HCT116 (cell line): ENCODE measurements around the gene ADGRA3. TPM values are rescaled to one million over a fixed set of nuclear protein-coding genes. Genes with fewer than 3 reads are reported as not detected.

Experiments
- ATAC-seq: fragments of 200-7000 bp; cut with Tn5 transposase; 2 replicates; pipeline ENCODE4 v1.9.1; 2020; ENCODE audit warnings: mild to moderate bottlenecking, moderate library complexity
- BruUV-seq: library from RNA; stranded (reverse); fragments of 400-500 nt; replicated peaks from 2 replicates; lab custom pipeline; 2021; lab: Mats Ljungman, UMichigan
- CTCF ChIA-PET: fragments of 300-600 bp; sonication (Branson Sonifier 250); formaldehyde crosslinking; loops from one replicate; lab custom pipeline; 2021; ENCODE audit warnings: antibody characterized with exemption; lab: Charles Lee
- POLR2A ChIA-PET: fragments of 300-600, 350-600 bp; sonication (Branson Sonifier 250); formaldehyde crosslinking; loops from one replicate; lab custom pipeline; 2021; ENCODE audit warnings: antibody characterized with exemption; lab: Charles Lee
- RAD21 ChIA-PET, 2 experiments: fragments of 300-600 bp; sonication (Branson Sonifier 250); formaldehyde crosslinking; loops; one replicate each; lab custom pipeline; 2023; ENCODE audit warnings: low total read pairs in 2 of 2; ENCODE audit not compliant: uncharacterized antibody in 2 of 2, unreplicated experiment in 2 of 2, low non-redundant PET in 1 of 2; lab: Charles Lee
- DNase-seq: peaks from one replicate; pipeline ENCODE4 v3.0.0-alpha.2; 2010; ENCODE audit warnings: low read depth, low spot score
- H2AFZ ChIP-seq: fragments of 200-600 bp; shearing (Covaris generic), sonication (generic); 2 replicates; pipeline ENCODE4 v1.6.1; 2017; ENCODE audit warnings: low read depth, mixed run types, mixed read lengths, antibody characterized with exemption, low read length; ENCODE audit not compliant: poor library complexity, severe bottlenecking
- H3K27ac ChIP-seq: 2 replicates; pipeline ENCODE4 v1.5.1; 2012; ENCODE audit warnings: low read depth, low read length
- H3K27me3 ChIP-seq: fragments of 200-600 bp; sonication (generic); 2 replicates; pipeline ENCODE4 v1.6.1; 2016; ENCODE audit warnings: mixed run types, low read length, mixed read lengths; ENCODE audit not compliant: insufficient read depth
- H3K36me3 ChIP-seq, 2 experiments: fragments of 200-500 bp in 1 of 2; fragments of 200-600 bp in 1 of 2; sonication (Bioruptor generic) in 1 of 2; sonication (generic) in 1 of 2; 2 replicates each; pipeline versions ENCODE4 v1.5.1 to v1.6.1; 2014 to 2016; ENCODE audit warnings: low read length in 2 of 2, inconsistent platforms in 1 of 2, mixed read lengths in 1 of 2, mixed run types in 1 of 2; ENCODE audit not compliant: insufficient read depth in 2 of 2, control insufficient read depth in 1 of 2
- H3K4me1 ChIP-seq, 2 experiments: fragments of 200-600 bp in 1 of 2; sonication (generic) in 1 of 2; 2 replicates each; pipeline versions ENCODE4 v1.5.1 to v1.6.1; 2012 to 2017; ENCODE audit warnings: low read length in 2 of 2, inconsistent platforms in 1 of 2, mild to moderate bottlenecking in 1 of 2, mixed read lengths in 1 of 2, mixed run types in 1 of 2, moderate library complexity in 1 of 2; ENCODE audit not compliant: insufficient read depth in 2 of 2, control insufficient read depth in 1 of 2
- H3K4me2 ChIP-seq: fragments of 200-600 bp; sonication (generic); 2 replicates; pipeline ENCODE4 v1.6.1; 2017; ENCODE audit warnings: mixed run types, low read length, mixed read lengths
- H3K4me3 ChIP-seq, 2 experiments: fragments of 200-600 bp in 1 of 2; sonication (generic) in 1 of 2; replicated peaks in 1 of 2; 2 replicates each; pipeline ENCODE4 v1.5.1; 2011 to 2016; ENCODE audit warnings: low read length in 2 of 2, control low read depth in 1 of 2, low read depth in 1 of 2, mild to moderate bottlenecking in 1 of 2, mixed read lengths in 1 of 2, mixed run types in 1 of 2
- H3K79me2 ChIP-seq: fragments of 200-600 bp; sonication (generic); 2 replicates; pipeline ENCODE4 v1.6.1; 2017; ENCODE audit warnings: mild to moderate bottlenecking, mixed run types, low read length, moderate library complexity, mixed read lengths; ENCODE audit not compliant: insufficient read depth
- H3K9ac ChIP-seq: fragments of 200-600 bp; sonication (generic); 2 replicates; pipeline ENCODE4 v1.6.1; 2016; ENCODE audit warnings: low read length, mixed read lengths
- H3K9me2 ChIP-seq: fragments of 200-600 bp; sonication (generic), shearing (Covaris generic); 2 replicates; pipeline ENCODE4 v1.6.1; 2017; ENCODE audit warnings: mixed run types, mild to moderate bottlenecking, moderate library complexity; ENCODE audit not compliant: insufficient read depth
- H3K9me3 ChIP-seq, 2 experiments: fragments of 200-500 bp in 1 of 2; fragments of 200-600 bp in 1 of 2; sonication (Bioruptor generic) in 1 of 2; sonication (generic) in 1 of 2; 2 replicates each; pipeline ENCODE4 v1.6.1; 2014 to 2017; ENCODE audit warnings: low read length in 2 of 2, mixed read lengths in 2 of 2, inconsistent platforms in 1 of 2, low read depth in 1 of 2, mild to moderate bottlenecking in 1 of 2, mixed run types in 1 of 2, moderate library complexity in 1 of 2; ENCODE audit not compliant: control insufficient read depth in 1 of 2, insufficient read depth in 1 of 2
- H4K20me1 ChIP-seq: fragments of 200-600 bp; sonication (generic), shearing (Covaris generic); 2 replicates; pipeline ENCODE4 v1.6.1; 2017; ENCODE audit warnings: mixed run types, mild to moderate bottlenecking, moderate library complexity; ENCODE audit not compliant: insufficient read depth
- CBX3 ChIP-seq: IDR thresholded peaks from 2 replicates; pipeline ENCODE4 v1.6.1; 2012; ENCODE audit warnings: low read depth
- CEBPB ChIP-seq: IDR thresholded peaks from 2 replicates; pipeline ENCODE4 v1.6.1; 2012; ENCODE audit warnings: low read depth
- EGR1 ChIP-seq: IDR thresholded peaks from 2 replicates; pipeline ENCODE4 v1.6.1; 2012; ENCODE audit warnings: low read depth
- ELF1 ChIP-seq: IDR thresholded peaks from 2 replicates; pipeline ENCODE4 v1.6.1; 2012; ENCODE audit warnings: low read depth, borderline replicate concordance
- EZH2 ChIP-seq: fragments of 200-600 bp; sonication (generic); IDR thresholded peaks from 2 replicates; pipeline ENCODE4 v1.6.1; 2017; ENCODE audit warnings: antibody characterized with exemption, mixed run types
- EZH2phosphoT487 ChIP-seq: fragments of 200-600 bp; IDR thresholded peaks from 2 replicates; pipeline ENCODE4 v1.6.1; 2018; ENCODE audit warnings: antibody characterized with exemption, borderline replicate concordance
- JUND ChIP-seq: IDR thresholded peaks from 2 replicates; pipeline ENCODE4 v1.6.1; 2012
- POLR2A ChIP-seq: IDR thresholded peaks from 2 replicates; pipeline ENCODE4 v1.7.0; 2011; ENCODE audit warnings: borderline replicate concordance; ENCODE audit not compliant: insufficient read depth, insufficient read length; ENCODE audit errors: extremely low read depth
- POLR2AphosphoS5 ChIP-seq: IDR thresholded peaks from 2 replicates; pipeline ENCODE4 v1.6.1; 2011; ENCODE audit warnings: mild to moderate bottlenecking, low read depth, low read length, moderate library complexity
- RAD21 ChIP-seq: IDR thresholded peaks from 2 replicates; pipeline ENCODE4 v1.6.1; 2012; ENCODE audit warnings: low read depth, mild to moderate bottlenecking
- SIN3A ChIP-seq: IDR thresholded peaks from 2 replicates; pipeline ENCODE4 v1.6.1; 2012; ENCODE audit warnings: low read depth
- SP1 ChIP-seq: IDR thresholded peaks from 2 replicates; pipeline ENCODE4 v1.6.1; 2012; ENCODE audit warnings: low read depth
- SRF ChIP-seq: IDR thresholded peaks from 2 replicates; pipeline ENCODE4 v1.6.1; 2012; ENCODE audit warnings: low read depth
- TCF7L2 ChIP-seq: IDR thresholded peaks from 2 replicates; pipeline ENCODE4 v1.7.0; 2011; ENCODE audit warnings: borderline replicate concordance, inconsistent platforms; ENCODE audit not compliant: insufficient read depth, insufficient read length; ENCODE audit errors: extremely low read depth
- ZNF274 ChIP-seq: fragments of 200-500 bp; sonication (Bioruptor generic); IDR thresholded peaks from 2 replicates; pipeline ENCODE4 v1.6.1; 2014; ENCODE audit warnings: mild to moderate bottlenecking, low read depth, low read length, inconsistent platforms
- intact Hi-C: fragments of 100-400 bp; cut with micrococcal nuclease; formaldehyde crosslinking; loops from 2 replicates; pipeline ENCODE4 v1.10.0; 2022
- total RNA-seq: library from RNA; stranded (reverse); gene quantifications from one replicate; pipeline ENCODE4 v1.2.1, GENCODE V29; 2021; ENCODE audit not compliant: unreplicated experiment
- TF ChIP-seq, protein P1 (sequence below), 3 experiments: fragments of 200-600 bp in 1 of 3; sonication (generic) in 1 of 3; IDR thresholded peaks in 2 of 3; conservative IDR thresholded peaks in 1 of 3; 2 replicates each; pipeline ENCODE4 v1.5.1; 2012 to 2017; ENCODE audit warnings: low read depth in 2 of 3, low read length in 2 of 3, antibody characterized with exemption in 1 of 3, borderline replicate concordance in 1 of 3, control low read depth in 1 of 3, mild to moderate bottlenecking in 1 of 3, mixed read lengths in 1 of 3, mixed run types in 1 of 3, moderate library complexity in 1 of 3; ENCODE audit not compliant: insufficient read depth in 1 of 3
- TF ChIP-seq, protein P2 (sequence below): IDR thresholded peaks from 2 replicates; pipeline ENCODE4 v1.6.1; 2012
- TF ChIP-seq, protein P3 (sequence below): IDR thresholded peaks from 2 replicates; pipeline ENCODE4 v1.6.1; 2011; ENCODE audit warnings: mild to moderate bottlenecking, low read length, moderate library complexity; ENCODE audit not compliant: insufficient replicate concordance; ENCODE audit errors: extremely low read depth

The ADGRA3 gene
- total RNA-seq, 1 experiment from 2014 or later: 43.0 TPM

DNA sequence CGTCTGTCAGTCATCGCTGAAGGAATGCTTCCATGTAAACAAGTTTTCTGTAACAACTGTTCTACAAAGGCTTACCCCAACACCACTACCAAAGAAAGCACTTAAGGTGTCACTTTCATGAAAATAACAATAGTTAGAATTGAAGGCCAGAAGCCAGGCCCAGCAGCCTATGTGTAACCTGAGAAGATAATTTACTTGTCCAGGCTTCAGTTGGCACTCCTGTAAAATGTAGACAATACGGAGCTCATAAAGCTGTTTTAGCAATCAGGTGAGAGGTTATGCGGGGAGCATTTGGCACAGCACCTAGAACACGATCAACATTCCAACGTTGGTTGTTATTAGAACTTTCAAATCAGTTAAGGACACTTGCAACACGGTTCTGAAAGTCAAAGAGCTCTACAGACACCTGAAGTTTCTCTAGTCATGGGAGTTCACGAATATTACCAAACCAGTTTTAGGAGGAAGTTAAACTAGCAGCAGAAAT is 15.7 kb downstream of the ADGRA3 start:
- TF ChIP-seq POLR2A: no peak
- TF ChIP-seq SRF: 0 out of 2 replicates have a peak, but pooled peaks have one; percentile 28
- no peak for TF ChIP-seq EZH2
- 0 out of 2 replicates have a peak, but pooled peaks have one; percentile 36 for TF ChIP-seq SP1
- TF ChIP-seq TCF7L2: no peak
- DNase-seq (no peak), ATAC-seq (peak; percentile 28; the same call in 1 of the 2 replicates)
- intact Hi-C loops: no loop called here
- Histone ChIP-seq H4K20me1 (no peaks in the 10 kb centered on the region; the same call in 1 of the 2 replicates), H3K27me3 (no peaks in the 10 kb centered on the region), H3K9ac (peak overlapping the region; percentile 22; the same call in 1 of the 2 replicates), H3K27ac (no peak overlapping the region), H3K9me2 (no peaks in the 10 kb centered on the region), H3K79me2 (peaks cover 56% of the 10 kb centered on the region), H2AFZ (no peak overlapping the region), H3K4me2 (no peak overlapping the region), H3K4me1 (peaks cover 0 to 9% of the 10 kb centered on the region in 2 experiments; a peak in 3 of 4 replicates), H3K36me3 (no peaks in the 10 kb centered on the region), H3K4me3 (peak overlapping the region in 1 of 2 experiments; percentile 3; a peak in 1 of 4 replicates), H3K9me3 (no peaks in the 10 kb centered on the region)
- BruUV-seq: no TSS peak
- RAD21 ChIA-PET: no interaction called here
- POLR2A ChIA-PET: no interaction called here
- CTCF ChIA-PET: no interaction called here

DNA sequence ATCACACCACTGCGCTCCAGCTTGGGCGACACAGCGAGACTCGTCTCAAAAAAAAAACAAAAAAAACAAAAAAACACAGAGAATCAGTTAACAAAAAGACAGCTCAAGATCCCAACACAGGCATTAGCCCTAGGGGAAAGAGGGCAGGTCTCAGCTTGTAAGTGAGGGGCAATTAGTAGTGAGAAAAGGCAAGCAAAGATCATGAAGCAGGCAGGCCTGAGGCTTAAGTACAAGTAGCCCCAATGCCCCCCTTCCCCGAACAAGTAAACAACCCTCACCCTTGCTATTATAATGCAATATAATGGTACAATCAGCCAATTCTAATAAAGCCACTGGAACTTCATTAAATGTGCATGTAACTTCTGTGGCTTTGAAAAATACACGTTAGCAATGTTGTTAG is 17.0 kb downstream of the ADGRA3 start:
- no peak overlapping the region for H3K4me3 ChIP-seq
- H4K20me1 ChIP-seq: no peaks in the 10 kb centered on the region
- CTCF ChIA-PET: no interaction called here
- H2AFZ ChIP-seq: no peak overlapping the region
- intact Hi-C loops: no loop called here
- TF ChIP-seq CEBPB (no peak), CBX3 (no peak), POLR2A (no peak), POLR2AphosphoS5 (no peak), ELF1 (no peak), RAD21 (no peak), SIN3A (no peak), EGR1 (no peak), JUND (no peak), SP1 (no peak), EZH2phosphoT487 (no peak), ZNF274 (no peak)
- TF ChIP-seq, protein P1, sequence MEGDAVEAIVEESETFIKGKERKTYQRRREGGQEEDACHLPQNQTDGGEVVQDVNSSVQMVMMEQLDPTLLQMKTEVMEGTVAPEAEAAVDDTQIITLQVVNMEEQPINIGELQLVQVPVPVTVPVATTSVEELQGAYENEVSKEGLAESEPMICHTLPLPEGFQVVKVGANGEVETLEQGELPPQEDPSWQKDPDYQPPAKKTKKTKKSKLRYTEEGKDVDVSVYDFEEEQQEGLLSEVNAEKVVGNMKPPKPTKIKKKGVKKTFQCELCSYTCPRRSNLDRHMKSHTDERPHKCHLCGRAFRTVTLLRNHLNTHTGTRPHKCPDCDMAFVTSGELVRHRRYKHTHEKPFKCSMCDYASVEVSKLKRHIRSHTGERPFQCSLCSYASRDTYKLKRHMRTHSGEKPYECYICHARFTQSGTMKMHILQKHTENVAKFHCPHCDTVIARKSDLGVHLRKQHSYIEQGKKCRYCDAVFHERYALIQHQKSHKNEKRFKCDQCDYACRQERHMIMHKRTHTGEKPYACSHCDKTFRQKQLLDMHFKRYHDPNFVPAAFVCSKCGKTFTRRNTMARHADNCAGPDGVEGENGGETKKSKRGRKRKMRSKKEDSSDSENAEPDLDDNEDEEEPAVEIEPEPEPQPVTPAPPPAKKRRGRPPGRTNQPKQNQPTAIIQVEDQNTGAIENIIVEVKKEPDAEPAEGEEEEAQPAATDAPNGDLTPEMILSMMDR (IDR thresholded peaks at IDR 0.05 in 2 of 3, conservative IDR thresholded peaks at IDR 0.05 in 1 of 3; ENCODE audit: borderline replicate concordance in 1 of 3, insufficient read depth in 1 of 3, low read depth in 2 of 3, low read length in 2 of 3): no peak
- TF ChIP-seq, protein P2, sequence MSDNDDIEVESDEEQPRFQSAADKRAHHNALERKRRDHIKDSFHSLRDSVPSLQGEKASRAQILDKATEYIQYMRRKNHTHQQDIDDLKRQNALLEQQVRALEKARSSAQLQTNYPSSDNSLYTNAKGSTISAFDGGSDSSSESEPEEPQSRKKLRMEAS: no peak
- TF ChIP-seq, protein P3, sequence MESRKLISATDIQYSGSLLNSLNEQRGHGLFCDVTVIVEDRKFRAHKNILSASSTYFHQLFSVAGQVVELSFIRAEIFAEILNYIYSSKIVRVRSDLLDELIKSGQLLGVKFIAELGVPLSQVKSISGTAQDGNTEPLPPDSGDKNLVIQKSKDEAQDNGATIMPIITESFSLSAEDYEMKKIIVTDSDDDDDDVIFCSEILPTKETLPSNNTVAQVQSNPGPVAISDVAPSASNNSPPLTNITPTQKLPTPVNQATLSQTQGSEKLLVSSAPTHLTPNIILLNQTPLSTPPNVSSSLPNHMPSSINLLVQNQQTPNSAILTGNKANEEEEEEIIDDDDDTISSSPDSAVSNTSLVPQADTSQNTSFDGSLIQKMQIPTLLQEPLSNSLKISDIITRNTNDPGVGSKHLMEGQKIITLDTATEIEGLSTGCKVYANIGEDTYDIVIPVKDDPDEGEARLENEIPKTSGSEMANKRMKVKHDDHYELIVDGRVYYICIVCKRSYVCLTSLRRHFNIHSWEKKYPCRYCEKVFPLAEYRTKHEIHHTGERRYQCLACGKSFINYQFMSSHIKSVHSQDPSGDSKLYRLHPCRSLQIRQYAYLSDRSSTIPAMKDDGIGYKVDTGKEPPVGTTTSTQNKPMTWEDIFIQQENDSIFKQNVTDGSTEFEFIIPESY: no peak
- peaks cover 0 to 7% of the 10 kb centered on the region in 2 experiments; a peak in 2 of 4 replicates for H3K4me1 ChIP-seq
- H3K79me2 ChIP-seq: peaks cover 67% of the 10 kb centered on the region
- RAD21 ChIA-PET: no interaction called here
- POLR2A ChIA-PET: no interaction called here
- H3K27ac ChIP-seq: no peak overlapping the region
- H3K36me3 ChIP-seq: no peaks in the 10 kb centered on the region
- no peaks in the 10 kb centered on the region; the same call in 1 of the 2 replicates for H3K9me2 ChIP-seq
- no peaks in the 10 kb centered on the region for H3K27me3 ChIP-seq
- ATAC-seq (no peak), DNase-seq (no peak)
- H3K9ac ChIP-seq: no peak overlapping the region
- no peak overlapping the region for H3K4me2 ChIP-seq
- no peaks in the 10 kb centered on the region for H3K9me3 ChIP-seq
- BruUV-seq: no TSS peak
